H9 (cell line): ENCODE results near the gene YWHAB. TPM values are rescaled to one million over a fixed set of nuclear protein-coding genes. Genes with fewer than 3 reads are reported as not detected.

Experiments used
- DNase-seq: peaks from one replicate; pipeline ENCODE4 v3.0.0-alpha.2; 2017
- H2AFZ ChIP-seq: one replicate; pipeline ENCODE4 v1.6.1; 2013; ENCODE audit warnings: mild to moderate bottlenecking, low read length, control low read depth, moderate library complexity
- H2AK5ac ChIP-seq: 2 replicates; pipeline ENCODE4 v1.6.1; 2013; ENCODE audit warnings: low read length, control low read depth, mixed read lengths; ENCODE audit not compliant: insufficient read length
- H2BK120ac ChIP-seq: one replicate; pipeline ENCODE4 v1.6.1; 2013; ENCODE audit warnings: low read depth, mild to moderate bottlenecking, low read length, control low read depth, inconsistent platforms; ENCODE audit not compliant: poor library complexity, severe bottlenecking
- H2BK12ac ChIP-seq: 2 replicates; pipeline ENCODE4 v1.6.1; 2013; ENCODE audit warnings: low read length, control low read depth, mixed read lengths, low read depth; ENCODE audit not compliant: insufficient read length
- H2BK15ac ChIP-seq: 2 replicates; pipeline ENCODE4 v1.6.1; 2013; ENCODE audit warnings: low read depth, low read length, control low read depth
- H2BK20ac ChIP-seq: one replicate; pipeline ENCODE4 v1.6.1; 2013; ENCODE audit warnings: low read depth, mild to moderate bottlenecking, low read length, control low read depth, inconsistent platforms; ENCODE audit not compliant: poor library complexity, severe bottlenecking
- H2BK5ac ChIP-seq: 2 replicates; pipeline ENCODE4 v1.6.1; 2013; ENCODE audit warnings: low read length, control low read depth, mixed read lengths; ENCODE audit not compliant: insufficient read length
- H3K14ac ChIP-seq: 2 replicates; pipeline ENCODE4 v1.6.1; 2013; ENCODE audit warnings: low read length, control low read depth; ENCODE audit not compliant: insufficient read depth
- H3K18ac ChIP-seq: 2 replicates; pipeline ENCODE4 v1.6.1; 2013; ENCODE audit warnings: low read depth, mild to moderate bottlenecking, mixed read lengths, low read length, control low read depth; ENCODE audit not compliant: insufficient read length
- H3K23ac ChIP-seq: 2 replicates; pipeline ENCODE4 v1.6.1; 2013; ENCODE audit warnings: low read length, control low read depth, mixed read lengths, low read depth; ENCODE audit not compliant: insufficient read length
- H3K23me2 ChIP-seq: 2 replicates; pipeline ENCODE4 v1.6.1; 2013; ENCODE audit warnings: low read depth, mild to moderate bottlenecking, mixed read lengths, low read length, control low read depth; ENCODE audit not compliant: insufficient read length, poor library complexity, severe bottlenecking
- H3K27ac ChIP-seq: 2 replicates; pipeline ENCODE4 v1.5.1; 2013; ENCODE audit warnings: low read length, control low read depth, mixed read lengths, low read depth; ENCODE audit not compliant: insufficient read length
- H3K27me3 ChIP-seq: 2 replicates; pipeline ENCODE4 v1.6.1; 2013; ENCODE audit warnings: low read length, control low read depth, inconsistent platforms; ENCODE audit not compliant: insufficient read depth
- H3K4ac ChIP-seq: 2 replicates; pipeline ENCODE4 v1.6.1; 2013; ENCODE audit warnings: low read depth, mild to moderate bottlenecking, control low read depth, inconsistent platforms, low read length, moderate library complexity
- H3K4me1 ChIP-seq: 2 replicates; pipeline ENCODE4 v1.6.1; 2013; ENCODE audit warnings: low read length, control low read depth, inconsistent platforms; ENCODE audit not compliant: insufficient read depth
- H3K4me2 ChIP-seq: 2 replicates; pipeline ENCODE4 v1.6.1; 2013; ENCODE audit warnings: low read length, control low read depth, mixed read lengths; ENCODE audit not compliant: insufficient read length, insufficient read depth
- H3K56ac ChIP-seq: 2 replicates; pipeline ENCODE4 v1.6.1; 2013; ENCODE audit warnings: low read depth, mild to moderate bottlenecking, mixed read lengths, low read length, control low read depth; ENCODE audit not compliant: insufficient read length
- H3K79me1 ChIP-seq: 2 replicates; pipeline ENCODE4 v1.6.1; 2013; ENCODE audit warnings: low read depth, mild to moderate bottlenecking, moderate library complexity, low read length, control low read depth, inconsistent platforms; ENCODE audit not compliant: insufficient read depth, poor library complexity, severe bottlenecking
- H3K79me2 ChIP-seq: 2 replicates; pipeline ENCODE4 v1.6.1; 2013; ENCODE audit warnings: low read length, control low read depth, inconsistent platforms; ENCODE audit not compliant: insufficient read depth
- H3K9ac ChIP-seq: 2 replicates; pipeline ENCODE4 v1.6.1; 2013; ENCODE audit warnings: low read length, control low read depth, mixed read lengths; ENCODE audit not compliant: insufficient read length; ENCODE audit errors: extremely low read depth
- H3K9me3 ChIP-seq: one replicate; pipeline ENCODE4 v1.6.1; 2013; ENCODE audit warnings: low read depth, low read length, inconsistent platforms; ENCODE audit not compliant: control insufficient read depth
- H3T11ph ChIP-seq: one replicate; pipeline ENCODE4 v1.6.1; 2013; ENCODE audit warnings: mild to moderate bottlenecking, low read length, control low read depth, inconsistent platforms
- H4K20me1 ChIP-seq: one replicate; pipeline ENCODE4 v1.6.1; 2013; ENCODE audit not compliant: control insufficient read depth, insufficient read length, insufficient read depth
- H4K5ac ChIP-seq: 2 replicates; pipeline ENCODE4 v1.6.1; 2013; ENCODE audit warnings: low read depth, mild to moderate bottlenecking, mixed read lengths, low read length, control low read depth; ENCODE audit not compliant: insufficient read length
- H4K8ac ChIP-seq: replicated peaks from 2 replicates; pipeline ENCODE4 v1.6.1; 2013; ENCODE audit warnings: low read length, control low read depth, mixed read lengths, low read depth; ENCODE audit not compliant: insufficient read length
- H4K91ac ChIP-seq: 2 replicates; pipeline ENCODE4 v1.6.1; 2013; ENCODE audit warnings: low read depth, mild to moderate bottlenecking, moderate library complexity, mixed read lengths, low read length, control low read depth; ENCODE audit not compliant: insufficient read length
- H3K27ac Mint-ChIP-seq, 3 experiments: 2 replicates in 2 of 3; 3 replicates in 1 of 3; pipeline ENCODE4 v1.8.0; 2020 to 2021; ENCODE audit warnings: mixed read lengths in 3 of 3, mild to moderate bottlenecking in 1 of 3, moderate library complexity in 1 of 3
- H3K27me3 Mint-ChIP-seq: 2 replicates; pipeline ENCODE4 v1.8.0; 2021; ENCODE audit warnings: low read depth, mild to moderate bottlenecking, moderate library complexity, mixed read lengths
- H3K36me3 Mint-ChIP-seq, 3 experiments: 2 replicates in 2 of 3; 3 replicates in 1 of 3; pipeline ENCODE4 v1.8.0; 2020 to 2021; ENCODE audit warnings: low read depth in 3 of 3, mixed read lengths in 3 of 3; ENCODE audit not compliant: insufficient read depth in 1 of 3
- H3K4me1 Mint-ChIP-seq, 2 experiments: 2 replicates each; pipeline ENCODE4 v1.8.0; 2020; ENCODE audit warnings: mixed read lengths in 2 of 2
- H3K4me3 Mint-ChIP-seq, 2 experiments: 2 replicates in 1 of 2; 3 replicates in 1 of 2; pipeline ENCODE4 v1.8.0; 2020 to 2021; ENCODE audit warnings: mild to moderate bottlenecking in 2 of 2, mixed read lengths in 2 of 2, moderate library complexity in 1 of 2
- H3K9me3 Mint-ChIP-seq, 2 experiments: 2 replicates in 1 of 2; 3 replicates in 1 of 2; pipeline ENCODE4 v1.8.0; 2020; ENCODE audit warnings: mild to moderate bottlenecking in 2 of 2, mixed read lengths in 2 of 2, moderate library complexity in 1 of 2
- CTCF ChIP-seq: fragments of 200-600 bp; sonication (generic); conservative IDR thresholded peaks from 3 replicates; pipeline ENCODE4 v1.8.0; 2021; ENCODE audit warnings: antibody characterized with exemption, mild to moderate bottlenecking
- WGBS: extraction: QIAGEN DNeasy Blood & Tissue Kit; methylation state at CpG from one replicate; pipeline ENCODE4 v1.1.7; 2013; ENCODE audit warnings: missing lambda C conversion rate, low lambda C conversion rate, mixed read lengths; ENCODE audit not compliant: insufficient read length; ENCODE audit errors: extremely low coverage; 5-methylcytosine and 5-hydroxymethylcytosine counted together
- total RNA-seq: library from RNA; stranded (reverse); gene quantifications from 2 replicates; pipeline ENCODE4 v1.2.1, GENCODE V29; 2021

The YWHAB gene
- total RNA-seq, 1 experiment from 2014 or later: 203 TPM

- Mint-ChIP-seq H3K4me3 (no peak overlapping the region), H3K36me3 (peaks cover 0 to 6% (median 4%) of the 10 kb centered on the region in 3 experiments; a peak in 6 of 7 replicates), H3K4me1 (0 out of 4 replicates have a peak, but pooled peaks cover 0 to 4% of the 10 kb centered on the region in 2 experiments), H3K9me3 (peaks cover 7 to 8% of the 10 kb centered on the region in 2 experiments), H3K27ac (no peak overlapping the region), H3K27me3 (peaks cover 15% of the 10 kb centered on the region; the same call in 1 of the 2 replicates)
- no CpG with 5 or more reads among the region's 6 CpGs for WGBS
- Histone ChIP-seq H3K79me2 (no peaks in the 10 kb centered on the region), H2BK5ac (no peak overlapping the region), H4K8ac (no peak overlapping the region), H2BK120ac (no peak overlapping the region), H4K91ac (no peak overlapping the region), H3K23me2 (no peaks in the 10 kb centered on the region), H3K27me3 (no peaks in the 10 kb centered on the region), H3K23ac (no peak overlapping the region), H3K9me3 (no peaks in the 10 kb centered on the region), H3K56ac (no peak overlapping the region), H4K5ac (no peak overlapping the region), H3K4ac (no peak overlapping the region), H3K18ac (no peak overlapping the region), H2BK12ac (no peak overlapping the region), H2BK20ac (no peak overlapping the region), H3K79me1 (no peaks in the 10 kb centered on the region), H3K9ac (no peak overlapping the region), H4K20me1 (no peaks in the 10 kb centered on the region), H2AK5ac (no peak overlapping the region), H2BK15ac (no peak overlapping the region), H2AFZ (no peak overlapping the region), H3K4me2 (no peak overlapping the region), H3K27ac (no peak overlapping the region), H3T11ph (no peak overlapping the region), H3K4me1 (no peaks in the 10 kb centered on the region), H3K14ac (no peak overlapping the region)
- no peak for DNase-seq
- TF ChIP-seq CTCF: no peak
Measured at GRCh38 chr20:44841955-44842354, 43.5 kb upstream of the YWHAB start.
